Epithelial cell of umbilical artery (primary cell): ENCODE results near the gene SPART. TPM values are rescaled to one million over a fixed set of nuclear protein-coding genes. Genes with fewer than 3 reads are reported as not detected.

Experiments
- total RNA-seq: library from RNA; depleted of rRNA; stranded (reverse); fragments of >200 nt; gene quantifications from 2 replicates; pipeline ENCODE4 v1.2.3, GENCODE V29; 2014

Gene SPART, protein sequence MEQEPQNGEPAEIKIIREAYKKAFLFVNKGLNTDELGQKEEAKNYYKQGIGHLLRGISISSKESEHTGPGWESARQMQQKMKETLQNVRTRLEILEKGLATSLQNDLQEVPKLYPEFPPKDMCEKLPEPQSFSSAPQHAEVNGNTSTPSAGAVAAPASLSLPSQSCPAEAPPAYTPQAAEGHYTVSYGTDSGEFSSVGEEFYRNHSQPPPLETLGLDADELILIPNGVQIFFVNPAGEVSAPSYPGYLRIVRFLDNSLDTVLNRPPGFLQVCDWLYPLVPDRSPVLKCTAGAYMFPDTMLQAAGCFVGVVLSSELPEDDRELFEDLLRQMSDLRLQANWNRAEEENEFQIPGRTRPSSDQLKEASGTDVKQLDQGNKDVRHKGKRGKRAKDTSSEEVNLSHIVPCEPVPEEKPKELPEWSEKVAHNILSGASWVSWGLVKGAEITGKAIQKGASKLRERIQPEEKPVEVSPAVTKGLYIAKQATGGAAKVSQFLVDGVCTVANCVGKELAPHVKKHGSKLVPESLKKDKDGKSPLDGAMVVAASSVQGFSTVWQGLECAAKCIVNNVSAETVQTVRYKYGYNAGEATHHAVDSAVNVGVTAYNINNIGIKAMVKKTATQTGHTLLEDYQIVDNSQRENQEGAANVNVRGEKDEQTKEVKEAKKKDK
- 54.9 and 110 TPM in 2 replicates for total RNA-seq

DNA sequence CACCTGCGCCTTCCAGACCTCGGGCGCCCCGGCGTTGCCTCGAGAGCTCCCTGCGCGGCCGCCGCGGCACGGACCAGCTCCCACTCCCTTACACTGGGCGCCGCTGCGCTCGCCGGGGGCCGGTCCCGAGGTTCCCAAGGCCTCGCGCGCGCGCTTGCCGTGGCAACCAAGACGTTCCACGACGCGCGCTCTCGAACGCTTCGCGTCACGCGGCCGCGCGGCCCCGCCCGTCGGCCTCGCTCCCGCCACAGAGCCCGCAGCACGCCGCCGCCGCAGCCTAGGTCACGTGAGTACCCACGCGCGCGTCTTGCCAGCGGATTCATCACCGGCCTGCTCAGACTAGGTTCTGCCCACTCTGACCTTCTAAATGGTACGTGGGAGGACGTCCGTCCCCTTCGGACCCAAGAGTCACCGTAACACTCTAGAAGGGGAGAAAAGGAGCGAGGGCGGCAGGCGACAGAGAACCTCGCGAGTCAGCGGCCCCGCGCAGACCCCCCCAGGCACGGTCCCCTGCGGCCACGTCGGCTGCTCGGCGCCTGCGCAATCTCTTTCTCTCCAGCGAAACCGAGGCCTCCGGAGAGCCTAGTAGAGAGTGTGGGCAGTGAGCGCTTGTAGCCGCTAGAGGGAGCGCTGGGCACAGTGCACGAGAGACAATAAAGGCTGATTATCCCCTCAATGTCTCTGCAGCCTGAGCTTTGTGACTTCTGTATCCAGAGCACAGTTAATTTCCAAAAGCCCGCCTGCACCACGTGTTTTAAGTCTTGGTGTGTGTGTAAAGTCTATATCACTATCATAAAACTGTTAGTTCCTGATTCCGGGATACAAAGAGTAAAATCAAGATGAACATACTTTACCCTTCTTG lies at the start of gene SPART:
Gene SPART, minus strand, starts transcription at position 173 of the 862 bp plus-strand sequence. CDS start 10,564 bp downstream, outside the sequence.

DNA sequence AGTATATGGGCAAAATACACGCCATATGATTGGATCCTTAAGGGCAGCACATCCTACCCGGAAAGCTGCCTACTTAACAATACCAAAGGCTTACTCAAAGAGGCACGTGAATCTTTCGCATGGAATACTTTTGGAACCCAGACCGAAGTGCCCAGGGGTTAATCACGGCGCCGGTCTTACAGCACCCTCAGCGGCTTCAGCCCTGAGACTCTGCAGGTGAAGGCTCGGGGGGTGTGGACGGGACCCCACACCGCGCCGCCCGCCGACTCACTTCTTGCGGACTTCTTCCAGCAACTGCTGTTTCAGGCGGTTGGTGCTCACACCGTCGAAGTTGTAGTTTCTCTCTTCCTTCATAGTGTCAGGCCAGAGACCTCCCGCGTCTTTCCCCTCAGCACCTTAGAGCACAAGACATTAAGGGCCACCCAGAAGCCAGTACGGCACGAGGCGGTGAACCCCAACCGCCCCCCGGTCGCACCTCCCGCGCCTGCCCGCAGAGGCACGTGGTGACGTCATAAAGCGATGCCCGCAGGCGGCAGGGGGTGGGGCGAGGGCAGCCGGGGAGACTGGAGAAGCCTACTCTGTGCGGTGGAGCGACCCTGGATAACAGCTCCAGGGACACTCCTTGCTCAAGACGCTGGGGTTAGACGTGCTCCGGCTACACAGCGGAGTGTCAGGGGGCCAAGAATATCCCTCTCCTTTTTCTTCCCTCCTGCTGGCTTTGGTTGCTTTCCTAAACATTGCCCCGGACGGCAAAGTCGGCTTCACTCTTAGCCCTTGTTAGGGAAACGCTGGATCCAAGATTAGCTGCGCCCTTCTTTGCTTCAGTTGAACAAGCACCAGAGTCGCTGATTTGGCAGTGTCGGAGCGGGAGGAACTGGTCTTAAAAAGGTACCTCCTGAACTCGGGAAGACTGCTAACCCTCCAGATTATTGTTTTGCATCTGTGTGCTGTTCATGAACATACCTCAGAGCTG lies 48.5 kb downstream of the SPART start, which contains the start of gene CCDC169:
Gene CCDC169, minus strand, starts transcription at position 449 of the 973 bp plus-strand sequence. Its CDS starts 95 bp downstream, at position 354.

Other genes starting within 250 kb of the SPART start
- 3.2 and 4.6 TPM in 2 replicates for gene DCLK1, start 215.0 kb downstream of the SPART start, total RNA-seq
- gene SOHLH2, start 131.8 kb downstream of the SPART start, total RNA-seq, result 0.46 and 1.3 TPM in 2 replicates
- gene CCDC169, start 48.6 kb downstream of the SPART start, total RNA-seq, result 3.9 and 4.9 TPM in 2 replicates
- 14.6 and 55.2 TPM in 2 replicates for gene CCNA1, start 86.1 kb upstream of the SPART start, total RNA-seq